ENCODE results near the gene SYNE1.

SYNE1 gene

DNA sequence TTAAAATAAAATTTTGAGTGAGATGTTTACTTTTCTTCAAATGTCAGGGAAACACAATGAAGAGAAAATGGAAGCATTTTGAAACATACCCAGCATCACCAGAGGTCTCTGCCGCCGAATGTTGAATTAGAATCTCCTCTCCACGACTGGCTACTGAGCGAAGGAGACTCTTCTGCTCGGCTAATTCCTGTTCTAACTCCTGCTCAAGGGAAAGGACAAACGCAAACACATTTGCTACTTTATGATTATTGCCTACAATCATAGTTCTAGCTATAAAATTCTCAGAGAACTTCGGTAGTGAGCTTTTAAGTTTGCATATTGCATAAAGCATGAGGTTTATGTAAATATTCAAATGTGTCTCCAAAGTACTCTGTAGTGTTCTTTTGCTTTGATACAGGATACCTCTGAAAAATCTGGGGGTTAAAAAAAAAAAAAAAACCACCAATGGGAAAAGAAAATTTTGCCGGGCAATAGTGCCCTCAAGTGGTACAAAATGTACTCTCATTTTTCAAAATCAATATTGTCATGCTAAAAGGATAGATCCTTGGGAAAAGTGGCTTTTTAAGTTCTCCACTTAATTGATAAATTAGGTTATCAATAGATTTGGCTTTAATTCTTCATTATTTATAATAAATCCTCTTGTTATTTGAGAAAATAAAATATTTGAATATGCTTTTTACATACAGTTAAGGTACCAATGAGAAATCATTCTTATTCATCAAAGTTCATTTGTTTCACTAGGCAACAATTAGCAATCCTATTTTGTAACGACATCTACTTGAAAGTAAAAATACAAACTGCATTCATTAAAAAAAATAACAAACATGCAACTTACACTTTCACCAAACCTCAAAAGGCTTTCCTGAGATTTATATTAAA, 369.0 kb downstream of the SYNE1 start:
- no peak overlapping the region for H3K4me3 Mint-ChIP-seq
- DNase-seq = peak; percentile 43
- CTCF ChIA-PET = interaction anchor here (0.6 to 2.3 kb wide), 13 partner anchors 34 to 592 kb away, joined by 3 to 21 read pairs (median 3); no protein-coding TSS in a partner anchor
- H3K36me3 Mint-ChIP-seq = peaks cover 37% of the 10 kb centered on the region
- H3K4me1 Mint-ChIP-seq = peaks cover 3% of the 10 kb centered on the region
- H3K27me3 Mint-ChIP-seq = no peaks in the 10 kb centered on the region
- peaks cover 6% of the 10 kb centered on the region for H3K9me3 Mint-ChIP-seq
- no peak overlapping the region for H3K27ac Mint-ChIP-seq

DNA sequence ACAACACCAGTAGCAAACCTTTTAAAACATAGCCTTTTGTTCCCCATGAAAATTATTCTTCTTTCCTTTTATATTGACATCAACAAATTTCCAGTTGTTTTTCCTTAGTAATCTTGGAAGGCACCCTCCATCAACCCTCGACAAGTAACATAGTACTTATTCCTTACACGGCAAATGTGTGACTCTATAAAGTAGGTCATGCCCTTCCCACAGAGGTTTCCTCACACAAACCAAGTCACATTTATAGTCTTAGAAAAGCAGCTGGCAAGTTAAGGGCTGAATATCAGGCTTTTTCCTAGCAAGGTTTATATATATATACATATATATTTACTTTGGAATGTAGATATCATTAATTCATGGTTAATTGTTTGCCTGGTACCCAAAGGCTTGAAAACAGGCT, 371.5 kb downstream of the SYNE1 start:
- CTCF ChIA-PET = interaction anchor here (1.1 kb wide), 1 partner anchor 575 kb away, joined by 4 read pairs; no protein-coding TSS in a partner anchor
- peaks cover 16% of the 10 kb centered on the region for H3K9me3 Mint-ChIP-seq
- H3K36me3 Mint-ChIP-seq = peaks cover 53% of the 10 kb centered on the region
- H3K4me3 Mint-ChIP-seq = no peak overlapping the region
- no peak overlapping the region for H3K27ac Mint-ChIP-seq
- no peaks in the 10 kb centered on the region for H3K4me1 Mint-ChIP-seq
- no peak for DNase-seq
- H3K27me3 Mint-ChIP-seq = no peaks in the 10 kb centered on the region

DNA sequence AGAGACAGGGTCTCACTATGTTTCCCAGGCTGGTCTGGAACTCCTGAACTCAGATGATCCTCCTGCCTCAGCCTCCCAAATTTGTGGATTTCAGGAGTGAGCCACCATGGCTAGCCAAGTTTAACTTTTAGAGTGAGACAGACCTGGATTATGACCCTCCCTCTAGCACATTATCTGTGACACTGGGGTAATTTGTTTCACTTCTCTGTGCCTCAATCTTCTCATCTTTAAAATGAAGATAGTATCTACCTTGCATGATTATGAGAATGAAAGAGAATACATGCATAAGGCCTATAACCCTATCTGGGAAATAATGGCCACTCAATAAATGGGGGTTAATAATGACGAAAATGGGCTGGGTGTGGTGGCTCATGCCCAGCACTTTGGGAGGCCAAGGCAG, 373.6 kb downstream of the SYNE1 start:
- H3K36me3 Mint-ChIP-seq = peaks cover 66% of the 10 kb centered on the region
- DNase-seq = no peak
- H3K4me1 Mint-ChIP-seq = no peaks in the 10 kb centered on the region
- no peaks in the 10 kb centered on the region for H3K27me3 Mint-ChIP-seq
- CTCF ChIA-PET = no interaction called here
- peaks cover 18% of the 10 kb centered on the region for H3K9me3 Mint-ChIP-seq
- no peak overlapping the region for H3K4me3 Mint-ChIP-seq
- no peak overlapping the region for H3K27ac Mint-ChIP-seq

DNA sequence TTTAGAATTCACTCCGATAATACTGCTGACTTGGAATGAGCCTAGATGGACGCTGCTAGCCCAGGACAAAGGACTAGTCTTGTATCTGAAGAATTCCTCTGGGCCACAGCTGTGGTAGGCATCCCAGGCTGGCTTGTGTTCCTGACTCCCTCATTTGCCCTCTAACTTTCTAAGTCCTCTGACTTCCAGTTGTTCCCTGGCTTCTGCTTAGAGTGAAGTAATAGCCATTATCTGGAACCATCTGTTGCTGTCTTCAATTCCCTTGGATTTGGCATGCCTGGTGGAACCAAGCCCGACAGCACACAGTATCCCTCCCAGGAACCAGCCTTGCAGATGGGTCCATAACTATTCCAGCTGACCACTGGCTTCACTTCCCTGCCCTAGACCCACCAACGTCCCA, 376.0 kb downstream of the SYNE1 start:
- no peak for DNase-seq
- Mint-ChIP-seq H3K9me3 (peaks cover 19% of the 10 kb centered on the region), H3K27ac (no peak overlapping the region), H3K4me3 (no peak overlapping the region), H3K4me1 (no peaks in the 10 kb centered on the region), H3K36me3 (peaks cover 67% of the 10 kb centered on the region), H3K27me3 (no peaks in the 10 kb centered on the region)
- CTCF ChIA-PET = no interaction called here

DNA sequence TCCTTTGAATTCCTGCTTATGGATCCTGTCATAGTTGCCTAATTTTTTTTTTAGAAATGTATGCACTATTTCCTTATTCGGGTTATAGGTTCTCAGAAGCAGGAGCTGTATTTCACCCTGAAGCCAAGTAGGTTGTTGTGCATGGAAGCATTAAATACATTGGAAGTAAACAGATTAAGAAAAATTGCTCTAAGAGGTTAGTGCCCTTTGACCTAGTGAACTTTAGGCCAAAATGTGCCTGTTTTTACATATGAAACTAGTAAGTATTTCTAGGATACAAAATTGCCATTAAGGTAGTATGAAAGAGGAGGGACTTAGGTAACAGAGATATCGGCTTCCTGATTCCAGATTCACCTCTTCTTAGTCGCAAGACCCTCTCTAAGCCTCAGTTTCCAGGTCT, 377.9 kb downstream of the SYNE1 start:
- DNase-seq = no peak
- Mint-ChIP-seq H3K36me3 (peaks cover 70% of the 10 kb centered on the region), H3K27ac (no peak overlapping the region), H3K4me3 (no peak overlapping the region), H3K4me1 (no peaks in the 10 kb centered on the region), H3K27me3 (no peaks in the 10 kb centered on the region), H3K9me3 (peaks cover 19% of the 10 kb centered on the region)
- CTCF ChIA-PET = no interaction called here

DNA sequence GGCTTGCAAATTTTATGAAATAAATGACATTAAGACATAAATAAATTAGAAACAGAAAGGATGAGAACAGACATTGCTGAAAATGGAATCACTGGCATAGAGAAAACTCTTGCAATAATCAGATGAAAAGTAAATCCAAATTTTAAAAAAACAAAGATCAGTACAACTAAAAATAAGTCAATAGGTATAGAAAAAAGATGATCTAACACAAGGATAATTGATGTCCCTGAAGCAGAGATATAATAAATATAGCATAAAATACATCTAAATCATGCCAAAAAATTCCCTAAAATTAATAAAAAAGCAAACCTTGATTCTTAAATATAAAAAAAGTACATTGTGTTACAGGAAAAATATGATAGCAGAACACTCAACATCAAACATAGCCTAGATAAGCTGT, 379.6 kb downstream of the SYNE1 start:
- CTCF ChIA-PET = no interaction called here
- no peak overlapping the region for H3K4me3 Mint-ChIP-seq
- no peak for DNase-seq
- H3K4me1 Mint-ChIP-seq = no peaks in the 10 kb centered on the region
- no peak overlapping the region for H3K27ac Mint-ChIP-seq
- peaks cover 7% of the 10 kb centered on the region for H3K9me3 Mint-ChIP-seq
- H3K36me3 Mint-ChIP-seq = peaks cover 64% of the 10 kb centered on the region
- no peaks in the 10 kb centered on the region for H3K27me3 Mint-ChIP-seq

DNA sequence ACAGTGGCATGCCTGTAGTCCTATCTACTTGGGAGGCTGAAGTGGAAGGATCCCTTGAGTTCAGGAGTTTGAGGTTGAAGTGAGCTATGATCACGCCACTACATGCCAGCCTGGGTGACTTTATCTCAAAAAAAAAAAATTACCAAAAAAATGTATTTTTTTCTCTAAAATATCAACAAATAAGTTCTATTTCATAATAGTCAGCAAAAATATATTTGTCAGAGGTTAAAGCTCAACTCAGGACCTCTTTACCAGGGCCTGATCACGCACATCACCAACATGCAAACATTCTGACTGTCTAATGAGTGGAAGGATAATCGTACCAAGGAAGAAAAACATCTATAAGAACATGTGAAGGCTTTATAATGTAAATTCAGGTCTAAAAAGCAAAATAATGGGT, 387.0 kb downstream of the SYNE1 start:
- Mint-ChIP-seq H3K4me3 (no peak overlapping the region), H3K4me1 (peaks cover 6% of the 10 kb centered on the region), H3K36me3 (peaks cover 35% of the 10 kb centered on the region), H3K27ac (no peak overlapping the region), H3K9me3 (no peaks in the 10 kb centered on the region), H3K27me3 (no peaks in the 10 kb centered on the region)
- CTCF ChIA-PET = interaction anchor here (0.6 kb wide), 1 partner anchor 18 kb away, joined by 3 read pairs; no protein-coding TSS in a partner anchor
- no peak for DNase-seq

DNA sequence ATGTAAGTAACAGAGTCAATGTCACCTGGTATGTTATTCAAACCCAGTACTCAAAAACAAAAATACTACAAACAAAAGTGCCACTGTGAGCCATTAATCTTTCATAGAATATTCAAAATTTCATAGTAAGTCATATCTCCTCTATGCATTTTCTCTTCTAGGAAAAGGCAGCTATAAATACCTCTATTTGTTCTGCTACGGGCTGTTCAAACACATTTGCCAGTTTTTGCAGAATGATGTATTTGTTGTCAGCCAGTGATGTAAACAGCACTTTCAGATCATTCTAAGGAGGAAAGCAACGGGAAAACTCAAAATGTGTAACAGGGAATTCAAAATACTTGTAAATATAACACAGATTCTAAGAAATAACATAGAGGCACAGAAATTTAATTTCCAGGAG, 388.2 kb downstream of the SYNE1 start:
- Mint-ChIP-seq H3K27me3 (no peaks in the 10 kb centered on the region), H3K4me3 (no peak overlapping the region), H3K27ac (no peak overlapping the region), H3K4me1 (peaks cover 6% of the 10 kb centered on the region), H3K9me3 (no peaks in the 10 kb centered on the region), H3K36me3 (peaks cover 35% of the 10 kb centered on the region)
- no peak for DNase-seq
- CTCF ChIA-PET = no interaction called here

DNA sequence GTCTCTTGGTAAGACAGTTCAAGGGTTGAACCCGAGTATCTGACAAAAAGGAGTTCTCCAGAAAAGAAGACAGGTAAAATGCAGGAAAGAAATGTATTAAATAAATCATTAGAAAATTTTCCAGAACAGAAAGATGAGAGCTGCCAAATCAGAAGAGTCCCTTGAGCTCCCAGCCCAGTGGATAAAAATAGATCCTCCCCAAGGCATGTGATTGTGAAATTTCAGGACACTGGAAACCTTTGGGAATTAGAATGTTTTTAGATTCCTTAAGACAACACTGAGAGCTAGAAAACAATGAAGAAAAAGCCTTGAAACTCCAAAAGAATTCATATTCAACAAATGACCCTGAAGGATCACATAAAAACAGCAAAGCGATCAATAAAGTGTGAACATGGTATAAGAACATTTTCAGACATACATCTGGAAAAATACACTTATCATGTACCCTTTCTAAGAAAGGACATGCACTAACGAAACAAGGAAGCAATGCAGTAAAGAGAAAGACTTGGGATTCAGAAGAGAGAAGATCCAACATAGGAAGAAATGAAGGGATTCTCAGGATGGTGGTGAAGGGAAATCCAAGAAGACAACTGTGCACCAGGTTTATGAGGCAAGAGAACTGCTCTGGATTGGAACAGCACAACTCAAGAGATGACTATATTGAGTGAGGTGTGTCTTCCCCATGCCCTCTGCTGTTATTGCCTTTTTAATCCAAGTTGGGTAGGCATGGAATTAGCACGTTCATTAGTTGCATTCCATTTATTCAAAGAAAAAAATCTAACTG, 390.4 kb downstream of the SYNE1 start:
- no peak for DNase-seq
- peaks cover 6% of the 10 kb centered on the region for H3K4me1 Mint-ChIP-seq
- H3K36me3 Mint-ChIP-seq = peaks cover 34% of the 10 kb centered on the region
- no peaks in the 10 kb centered on the region for H3K27me3 Mint-ChIP-seq
- CTCF ChIA-PET = interaction anchor here (0.7 to 1.7 kb wide), 2 partner anchors 92 to 481 kb away, joined by 4 read pairs; no protein-coding TSS in a partner anchor
- H3K4me3 Mint-ChIP-seq = no peak overlapping the region
- no peaks in the 10 kb centered on the region for H3K9me3 Mint-ChIP-seq
- H3K27ac Mint-ChIP-seq = no peak overlapping the region

DNA sequence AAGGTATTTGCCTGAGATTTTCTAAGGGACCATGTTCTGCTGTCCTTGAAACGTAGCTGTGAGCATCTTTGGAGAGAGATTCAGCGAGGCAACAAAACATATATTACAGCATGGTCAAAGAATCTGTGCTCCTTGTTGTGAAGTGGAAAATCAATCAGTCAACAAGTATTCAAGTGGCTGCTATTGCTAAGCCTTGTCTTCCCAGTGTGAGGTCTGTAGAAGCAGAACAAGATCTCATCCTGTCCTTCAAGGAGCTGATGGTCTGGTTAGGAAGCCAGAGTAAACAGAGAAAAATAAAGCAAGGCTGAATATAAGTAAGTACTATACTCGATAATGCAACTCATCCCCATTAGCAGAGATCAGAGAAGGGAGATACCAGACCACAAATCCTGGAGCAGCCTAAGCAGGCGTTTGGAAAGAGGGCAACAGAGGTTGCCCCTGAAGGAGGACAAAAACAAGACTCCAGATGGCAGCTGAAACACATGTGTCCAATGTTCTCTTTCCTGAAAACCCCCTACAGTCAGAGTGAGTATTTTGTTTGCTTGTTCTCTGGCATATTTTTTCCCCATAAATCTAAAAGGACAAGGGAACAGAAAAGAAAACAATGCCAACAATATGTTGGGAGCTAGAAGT, 392.0 kb downstream of the SYNE1 start:
- H3K9me3 Mint-ChIP-seq = no peaks in the 10 kb centered on the region
- CTCF ChIA-PET = interaction anchor here (0.9 to 1.7 kb wide), 2 partner anchors 12 to 479 kb away, joined by 3 to 4 read pairs; no protein-coding TSS in a partner anchor
- H3K4me3 Mint-ChIP-seq = no peak overlapping the region
- H3K4me1 Mint-ChIP-seq = peaks cover 6% of the 10 kb centered on the region
- no peak for DNase-seq
- no peaks in the 10 kb centered on the region for H3K27me3 Mint-ChIP-seq
- H3K27ac Mint-ChIP-seq = no peak overlapping the region
- peaks cover 50% of the 10 kb centered on the region for H3K36me3 Mint-ChIP-seq

DNA sequence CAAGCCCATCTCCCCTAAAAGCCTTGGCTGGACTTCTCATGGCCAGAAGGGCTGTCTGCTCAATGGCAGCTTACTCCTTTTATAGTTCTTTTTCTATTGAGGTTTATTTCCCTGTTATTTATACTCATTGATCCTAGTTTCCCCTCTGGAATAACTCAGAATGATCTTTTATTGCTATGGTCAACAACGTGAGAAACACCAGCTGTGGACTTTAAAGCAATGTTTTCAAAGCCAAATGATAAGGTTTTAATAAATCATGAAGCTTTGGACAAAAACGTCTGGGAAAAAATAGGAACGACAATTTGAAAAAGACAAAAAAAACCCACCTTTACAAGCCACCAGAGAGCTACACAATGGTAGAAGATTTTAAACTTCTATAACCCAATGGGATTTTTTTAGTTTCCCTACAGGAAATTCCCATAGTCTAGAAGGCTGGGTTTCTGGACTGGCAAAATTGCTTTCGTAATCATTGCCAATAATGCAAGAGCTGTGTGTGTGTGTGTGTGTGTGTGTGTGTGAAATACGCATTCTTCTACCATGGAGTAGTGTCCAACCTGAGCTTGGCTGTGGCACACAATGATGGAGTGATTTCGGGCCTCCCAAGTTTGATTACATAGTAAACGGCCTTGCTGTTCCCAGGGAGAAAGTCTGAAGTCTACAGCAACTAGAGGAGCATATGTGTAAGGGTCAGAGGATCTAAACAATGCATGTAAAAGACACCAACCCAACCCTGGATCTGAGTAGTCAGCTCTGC, 396.0 kb downstream of the SYNE1 start:
- H3K4me3 Mint-ChIP-seq = no peak overlapping the region
- no peak overlapping the region for H3K27ac Mint-ChIP-seq
- no peak for DNase-seq
- CTCF ChIA-PET = interaction anchor here (0.6 kb wide), 1 partner anchor 42 kb away, joined by 3 read pairs; no protein-coding TSS in a partner anchor
- H3K9me3 Mint-ChIP-seq = no peaks in the 10 kb centered on the region
- H3K4me1 Mint-ChIP-seq = no peaks in the 10 kb centered on the region
- H3K27me3 Mint-ChIP-seq = no peaks in the 10 kb centered on the region
- H3K36me3 Mint-ChIP-seq = peaks cover 54% of the 10 kb centered on the region

DNA sequence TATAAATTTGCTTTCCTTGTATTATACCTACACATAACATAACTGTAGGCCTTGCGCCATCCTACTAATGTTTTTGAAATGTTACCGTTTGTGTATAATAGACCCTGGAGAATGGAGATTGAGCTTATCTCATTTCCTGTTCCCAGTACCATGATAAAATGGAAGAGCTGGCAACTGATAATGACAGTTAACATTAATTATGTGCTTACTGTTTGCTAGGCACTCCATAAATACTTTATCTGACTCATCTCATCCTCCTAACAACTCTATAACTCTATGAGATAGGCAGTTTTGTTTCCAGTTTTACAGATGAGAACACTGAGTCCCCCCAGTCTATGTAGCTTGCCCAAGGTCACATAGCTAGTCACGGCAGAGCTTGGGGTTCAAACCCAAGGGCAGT, 396.7 kb downstream of the SYNE1 start:
- Mint-ChIP-seq H3K4me1 (no peaks in the 10 kb centered on the region), H3K9me3 (no peaks in the 10 kb centered on the region), H3K27ac (no peak overlapping the region), H3K27me3 (no peaks in the 10 kb centered on the region), H3K4me3 (no peak overlapping the region), H3K36me3 (peaks cover 55% of the 10 kb centered on the region)
- no peak for DNase-seq
- CTCF ChIA-PET = interaction anchor here (0.6 kb wide), 1 partner anchor 41 kb away, joined by 3 read pairs; no protein-coding TSS in a partner anchor

DNA sequence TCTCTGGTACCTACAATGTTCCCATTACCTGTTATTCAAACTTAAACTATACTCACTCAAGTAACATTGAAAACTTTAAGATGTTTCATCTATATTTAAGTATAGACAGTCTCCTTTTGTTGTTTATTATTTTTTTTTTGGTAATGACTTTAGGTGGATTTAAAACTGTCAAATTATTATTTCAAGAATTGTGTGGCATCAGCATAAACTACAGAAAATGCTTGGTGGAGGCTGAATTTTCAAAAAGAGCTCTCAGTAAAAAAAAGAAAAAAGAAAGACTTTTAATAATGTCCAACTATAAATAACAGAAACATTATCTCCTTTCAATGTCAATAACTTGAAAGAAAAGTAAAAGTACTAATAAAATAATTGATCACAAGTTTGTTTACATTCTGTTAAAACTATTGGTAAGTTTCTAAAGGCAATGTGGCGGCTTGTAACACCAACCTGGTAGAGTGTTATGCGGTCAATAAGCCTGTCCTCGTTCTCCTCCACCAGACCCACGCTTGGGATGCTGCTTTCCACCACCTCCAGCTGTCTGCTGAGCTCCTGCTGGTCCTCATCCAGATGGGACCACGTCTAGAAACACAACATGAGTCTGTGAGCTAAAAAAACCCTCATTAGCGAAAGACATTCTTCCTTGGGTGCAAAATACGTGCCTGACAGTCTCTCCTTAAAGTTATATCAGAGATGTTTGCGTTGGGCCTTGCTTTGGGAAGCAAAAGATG, 400.6 kb downstream of the SYNE1 start:
- Mint-ChIP-seq H3K36me3 (peaks cover 62% of the 10 kb centered on the region), H3K27ac (peak overlapping the region; percentile 5)

More for the DNA sequence above, 400.6 kb downstream of the SYNE1 start:
- Mint-ChIP-seq H3K4me3 (no peak overlapping the region), H3K27me3 (no peaks in the 10 kb centered on the region), H3K4me1 (peaks cover 30% of the 10 kb centered on the region), H3K9me3 (no peaks in the 10 kb centered on the region)
- DNase-seq = no peak
- CTCF ChIA-PET = no interaction called here
